Body of pancreas (tissue), 4 donors: Measurements from ENCODE around the gene CANT1. TPM values are rescaled to one million over a fixed set of nuclear protein-coding genes. Genes with fewer than 3 reads are reported as not detected.

ENCODE experiments used
- ATAC-seq: fragments of 150-250 bp; one replicate; pipeline ENCODE4 v1.9.1; 2016
- DNase-seq, 4 donors: peaks; one replicate each; pipeline ENCODE4 v3.0.0-alpha.2; 2019
- H3K27ac ChIP-seq, 4 donors: fragments of 200-600 bp; sonication (generic); 1 replicate in 3 of 4; 2 replicates in 1 of 4; pipeline versions ENCODE4 v1.5.1 to v1.6.1; 2016 to 2019; ENCODE audit warnings: mild to moderate bottlenecking in 1 of 4, mixed read lengths in 1 of 4, moderate library complexity in 1 of 4
- H3K27me3 ChIP-seq, 2 donors: fragments of 200-600 bp; sonication (generic); one replicate each; pipeline ENCODE4 v1.6.0; 2016; ENCODE audit warnings: mild to moderate bottlenecking in 1 of 2
- H3K36me3 ChIP-seq, 2 donors: fragments of 200-600 bp; sonication (generic); replicated peaks in 1 of 2; 2 replicates each; pipeline ENCODE4 v1.5.1; 2016; ENCODE audit warnings: low read depth in 2 of 2; ENCODE audit not compliant: insufficient read depth in 1 of 2
- H3K4me1 ChIP-seq: fragments of 200-600 bp; sonication (generic); one replicate; pipeline ENCODE4 v1.6.0; 2016
- H3K4me3 ChIP-seq, 2 donors: fragments of 200-600 bp; sonication (generic); 1 replicate in 1 of 2; 2 replicates in 1 of 2; pipeline ENCODE4 v1.5.1; 2016 to 2019
- H3K9me3 ChIP-seq, 3 donors: fragments of 200-600 bp; sonication (generic); 1 replicate in 2 of 3; 2 replicates in 1 of 3; pipeline ENCODE4 v1.5.1; 2016
- POLR2A ChIP-seq, 3 donors: fragments of 450-650 bp; IDR thresholded peaks; one replicate each; pipeline ENCODE4 v1.6.1; 2016; ENCODE audit warnings: antibody characterized with exemption in 3 of 3, mild to moderate bottlenecking in 2 of 3
- WGBS, 2 donors: methylation state at CpG; one replicate each; pipeline ENCODE4 v1.1.5; 2017; 5-methylcytosine and 5-hydroxymethylcytosine counted together
- intact Hi-C: fragments of 100-400 bp; cut with DNase I; formaldehyde crosslinking; loops from one replicate; pipeline ENCODE4 v1.15.1; 2023
- total RNA-seq, 2 donors: library from RNA; depleted of rRNA; stranded (reverse); fragments of >200 nt; gene quantifications; one replicate each; pipeline ENCODE4 v1.1.0, GENCODE V29; 2016
- TF ChIP-seq, protein P1 (sequence below), 7 experiments: fragments of 450-650 bp in 4 of 7; fragments of 200-600 bp in 3 of 7; sonication (generic) in 3 of 7; IDR thresholded peaks; one replicate each; pipeline ENCODE4 v1.5.1; 2016 to 2019; ENCODE audit warnings: antibody characterized with exemption in 7 of 7

The CANT1 gene
- total RNA-seq, 2 donors from 2014 or later: 12.5 to 17.5 TPM

DNA sequence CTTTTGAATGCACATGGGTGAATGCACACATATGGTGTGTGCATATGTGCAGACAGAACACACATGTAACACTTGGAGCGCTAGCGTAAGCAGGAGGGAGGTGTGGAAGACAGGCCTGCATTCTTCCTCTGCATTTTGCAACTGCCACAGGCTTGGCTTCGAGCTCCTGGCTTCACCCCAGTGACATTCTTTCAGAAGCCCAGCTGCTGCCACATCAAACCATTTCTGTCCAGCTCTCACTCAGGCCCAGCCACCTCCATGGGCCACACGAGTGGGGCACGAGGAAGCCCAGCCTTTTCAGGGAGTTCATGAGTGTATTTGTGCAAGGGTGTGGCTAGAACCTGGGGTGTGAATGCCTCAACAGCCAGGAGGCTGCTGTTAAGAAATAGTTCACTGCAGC is 48.6 kb downstream of the CANT1 start:
- peak; percentile 16 for ATAC-seq
- DNase-seq: peak in 1 of 4 donors; percentile 37
- no peaks in the 10 kb centered on the region for H3K36me3 ChIP-seq
- no peaks in the 10 kb centered on the region for H3K27me3 ChIP-seq
- 50 to 89% methylated on average over 3 to 5 of the region's 5 CpGs for WGBS, 2 donors
- no peaks in the 10 kb centered on the region for H3K9me3 ChIP-seq
- intact Hi-C loops: no loop called here
- H3K27ac ChIP-seq: no peak overlapping the region
- peaks cover 4% of the 10 kb centered on the region for H3K4me1 ChIP-seq
- TF ChIP-seq POLR2A (IDR thresholded peaks at IDR 0.05): no peak
- TF ChIP-seq, protein P1, sequence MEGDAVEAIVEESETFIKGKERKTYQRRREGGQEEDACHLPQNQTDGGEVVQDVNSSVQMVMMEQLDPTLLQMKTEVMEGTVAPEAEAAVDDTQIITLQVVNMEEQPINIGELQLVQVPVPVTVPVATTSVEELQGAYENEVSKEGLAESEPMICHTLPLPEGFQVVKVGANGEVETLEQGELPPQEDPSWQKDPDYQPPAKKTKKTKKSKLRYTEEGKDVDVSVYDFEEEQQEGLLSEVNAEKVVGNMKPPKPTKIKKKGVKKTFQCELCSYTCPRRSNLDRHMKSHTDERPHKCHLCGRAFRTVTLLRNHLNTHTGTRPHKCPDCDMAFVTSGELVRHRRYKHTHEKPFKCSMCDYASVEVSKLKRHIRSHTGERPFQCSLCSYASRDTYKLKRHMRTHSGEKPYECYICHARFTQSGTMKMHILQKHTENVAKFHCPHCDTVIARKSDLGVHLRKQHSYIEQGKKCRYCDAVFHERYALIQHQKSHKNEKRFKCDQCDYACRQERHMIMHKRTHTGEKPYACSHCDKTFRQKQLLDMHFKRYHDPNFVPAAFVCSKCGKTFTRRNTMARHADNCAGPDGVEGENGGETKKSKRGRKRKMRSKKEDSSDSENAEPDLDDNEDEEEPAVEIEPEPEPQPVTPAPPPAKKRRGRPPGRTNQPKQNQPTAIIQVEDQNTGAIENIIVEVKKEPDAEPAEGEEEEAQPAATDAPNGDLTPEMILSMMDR (IDR thresholded peaks at IDR 0.05): no peak
- H3K4me3 ChIP-seq: no peak overlapping the region

DNA sequence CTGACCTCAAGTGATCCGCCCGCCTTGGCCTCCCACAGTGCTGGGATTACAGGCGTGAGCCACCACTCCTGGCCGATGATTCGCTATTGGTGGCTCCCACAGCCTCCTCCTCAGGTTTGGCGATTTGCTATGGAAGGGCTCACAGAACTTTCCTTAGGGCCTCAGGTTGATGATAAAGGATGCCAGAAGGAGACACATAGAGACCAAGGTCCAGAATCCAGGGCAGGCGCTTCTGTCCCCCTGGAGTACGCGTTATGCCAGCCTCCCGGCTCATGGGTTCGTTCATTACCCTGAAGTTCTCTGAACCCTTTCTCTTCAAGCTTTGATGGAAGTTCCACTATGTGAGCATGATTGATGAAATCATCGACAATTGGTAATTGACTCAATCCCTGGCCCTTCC is 49.8 kb downstream of the CANT1 start:
- WGBS, 2 donors: 92% methylated on average over 6 to 12 of the region's 12 CpGs

GRCh38 chr17:78958641-78959127 is 50.9 kb downstream of the CANT1 start:
- DNase-seq (no peak), ATAC-seq (no peak)
- no peak for TF ChIP-seq POLR2A (IDR thresholded peaks at IDR 0.05)
- TF ChIP-seq, protein P1 (IDR thresholded peaks at IDR 0.05): no peak
- H3K27ac ChIP-seq: no peak overlapping the region
- H3K9me3 ChIP-seq: no peaks in the 10 kb centered on the region
- H3K4me3 ChIP-seq: no peak overlapping the region
- H3K27me3 ChIP-seq: no peaks in the 10 kb centered on the region
- H3K4me1 ChIP-seq: peaks cover 4% of the 10 kb centered on the region
- H3K36me3 ChIP-seq: no peaks in the 10 kb centered on the region
- intact Hi-C loops: no loop called here
- WGBS, 2 donors: 69 to 77% methylated on average over 7 of the region's 7 CpGs

More for the DNA sequence above, 49.8 kb downstream of the CANT1 start:
- Histone ChIP-seq H3K27ac (no peak overlapping the region), H3K27me3 (no peaks in the 10 kb centered on the region), H3K9me3 (no peaks in the 10 kb centered on the region), H3K36me3 (no peaks in the 10 kb centered on the region), H3K4me3 (no peak overlapping the region), H3K4me1 (peaks cover 4% of the 10 kb centered on the region)
- no peak for DNase-seq
- intact Hi-C loops: no loop called here
- no peak for TF ChIP-seq POLR2A (IDR thresholded peaks at IDR 0.05)
- TF ChIP-seq, protein P1 (IDR thresholded peaks at IDR 0.05): no peak
- ATAC-seq: no peak

GRCh38 chr17:78957128-78957527 is 52.4 kb downstream of the CANT1 start:
- WGBS, 2 donors: 51 to 52% methylated on average over 8 to 12 of the region's 12 CpGs
- peak; percentile 63 for ATAC-seq
- H3K36me3 ChIP-seq: no peaks in the 10 kb centered on the region
- H3K27me3 ChIP-seq: no peaks in the 10 kb centered on the region
- peak overlapping the region in 2 of 4 donors; percentile 32 to 39 for H3K27ac ChIP-seq
- H3K4me3 ChIP-seq: no peak overlapping the region
- no peaks in the 10 kb centered on the region for H3K9me3 ChIP-seq
- peaks cover 4% of the 10 kb centered on the region for H3K4me1 ChIP-seq
- TF ChIP-seq, protein P1 (IDR thresholded peaks at IDR 0.05): no peak
- TF ChIP-seq POLR2A (IDR thresholded peaks at IDR 0.05): no peak
- peak; percentile 50 to 76 (median 68) for DNase-seq
- intact Hi-C loops: no loop called here

GRCh38 chr17:78956254-78956653 is 53.3 kb downstream of the CANT1 start:
- intact Hi-C loops: no loop called here
- DNase-seq (no peak), ATAC-seq (no peak)
- no peaks in the 10 kb centered on the region for H3K9me3 ChIP-seq
- H3K27ac ChIP-seq: peak overlapping the region in 2 of 4 donors; percentile 32 to 39
- TF ChIP-seq, protein P1 (IDR thresholded peaks at IDR 0.05): no peak
- no peak for TF ChIP-seq POLR2A (IDR thresholded peaks at IDR 0.05)
- no peak overlapping the region for H3K4me3 ChIP-seq
- no peaks in the 10 kb centered on the region for H3K27me3 ChIP-seq
- no peaks in the 10 kb centered on the region for H3K36me3 ChIP-seq
- 81 to 83% methylated on average over 11 of the region's 11 CpGs for WGBS, 2 donors
- peaks cover 4% of the 10 kb centered on the region for H3K4me1 ChIP-seq
